AG04450 (cell line): ENCODE data around the gene MYLK. TPM values are rescaled to one million over a fixed set of nuclear protein-coding genes. Genes with fewer than 3 reads are reported as not detected.
"Not testable (repeated sequence)": the region's sequence is repeated elsewhere in the genome, so short reads cannot be mapped to it uniquely, and the experiment has no call there.

ENCODE experiments used
- CTCF ChIA-PET: fragments of 300-600, 350-600 bp; formaldehyde crosslinking; extraction: SDS; loops from one replicate; lab custom pipeline; 2022; ENCODE audit warnings: antibody characterized with exemption, inconsistent platforms; lab: Charles Lee
- POLR2A ChIA-PET: fragments of 350-600 bp; formaldehyde crosslinking; extraction: SDS; loops from one replicate; lab custom pipeline; 2021; ENCODE audit warnings: antibody characterized with exemption, inconsistent platforms; lab: Yijun Ruan, JAX
- DNase-seq: peaks from one replicate; pipeline ENCODE4 v3.0.0-alpha.2; 2011; ENCODE audit warnings: low read depth, low spot score
- H3K27ac ChIP-seq: one replicate; pipeline ENCODE4 v1.5.1; 2012; ENCODE audit warnings: low read depth, low read length, control low read depth
- H3K27me3 ChIP-seq: one replicate; pipeline ENCODE4 v1.6.0; 2012; ENCODE audit warnings: low read length; ENCODE audit not compliant: control insufficient read depth, insufficient read depth
- H3K4me3 ChIP-seq: 2 replicates; pipeline ENCODE4 v1.5.1; 2011; ENCODE audit warnings: mild to moderate bottlenecking, low read depth, low read length, control low read depth
- H3K9me3 ChIP-seq: 2 replicates; pipeline ENCODE4 v1.5.1; 2012; ENCODE audit warnings: low read length; ENCODE audit not compliant: control insufficient read depth, insufficient read depth
- polyA plus RNA-seq: library from polyadenylated mRNA; depleted of rRNA; stranded (reverse); fragments of >200 nt; gene quantifications from 2 replicates; pipeline ENCODE4 v1.2.3, GENCODE V29; 2011
- TF ChIP-seq, protein P1 (sequence below): IDR thresholded peaks from 2 replicates; pipeline ENCODE4 v1.5.1; 2011; ENCODE audit warnings: low read depth, low read length, control low read depth, inconsistent platforms

Gene MYLK
- polyA plus RNA-seq, 1 experiment = 1,320 TPM

DNA sequence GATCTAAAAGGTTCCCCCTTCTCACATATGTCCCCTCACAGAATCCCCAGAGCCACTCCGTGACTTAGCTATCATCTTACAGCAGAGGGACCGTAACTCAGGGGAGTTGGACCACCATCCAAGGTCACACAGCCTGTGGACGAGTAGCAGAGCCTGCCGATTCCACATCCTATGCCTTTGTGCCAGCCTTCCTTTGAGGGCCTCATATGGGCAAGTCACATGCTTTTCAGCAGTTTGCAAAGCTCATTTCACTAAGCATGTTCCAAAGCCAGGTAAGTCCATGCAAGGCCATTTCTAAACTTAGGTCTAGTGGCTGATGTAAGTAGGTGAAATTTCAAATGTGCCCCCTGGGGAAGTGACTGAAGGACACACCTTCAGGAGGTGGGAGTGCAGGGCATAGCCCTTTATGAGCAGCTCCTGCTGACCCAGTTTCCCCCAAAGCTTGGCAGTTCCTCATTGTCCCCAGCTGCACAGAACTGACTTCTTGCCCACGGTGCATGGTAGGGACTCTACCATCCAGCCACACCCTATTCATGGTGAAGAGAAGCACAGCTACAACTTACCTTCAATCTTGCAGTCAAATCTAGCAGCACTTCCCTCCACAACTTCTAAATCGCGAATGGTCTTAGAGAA, 265.9 kb downstream of the MYLK start:
- H3K9me3 ChIP-seq = no peaks in the 10 kb centered on the region
- TF ChIP-seq, protein P1, sequence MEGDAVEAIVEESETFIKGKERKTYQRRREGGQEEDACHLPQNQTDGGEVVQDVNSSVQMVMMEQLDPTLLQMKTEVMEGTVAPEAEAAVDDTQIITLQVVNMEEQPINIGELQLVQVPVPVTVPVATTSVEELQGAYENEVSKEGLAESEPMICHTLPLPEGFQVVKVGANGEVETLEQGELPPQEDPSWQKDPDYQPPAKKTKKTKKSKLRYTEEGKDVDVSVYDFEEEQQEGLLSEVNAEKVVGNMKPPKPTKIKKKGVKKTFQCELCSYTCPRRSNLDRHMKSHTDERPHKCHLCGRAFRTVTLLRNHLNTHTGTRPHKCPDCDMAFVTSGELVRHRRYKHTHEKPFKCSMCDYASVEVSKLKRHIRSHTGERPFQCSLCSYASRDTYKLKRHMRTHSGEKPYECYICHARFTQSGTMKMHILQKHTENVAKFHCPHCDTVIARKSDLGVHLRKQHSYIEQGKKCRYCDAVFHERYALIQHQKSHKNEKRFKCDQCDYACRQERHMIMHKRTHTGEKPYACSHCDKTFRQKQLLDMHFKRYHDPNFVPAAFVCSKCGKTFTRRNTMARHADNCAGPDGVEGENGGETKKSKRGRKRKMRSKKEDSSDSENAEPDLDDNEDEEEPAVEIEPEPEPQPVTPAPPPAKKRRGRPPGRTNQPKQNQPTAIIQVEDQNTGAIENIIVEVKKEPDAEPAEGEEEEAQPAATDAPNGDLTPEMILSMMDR = no peak
- no peak for DNase-seq
- peak overlapping the region; percentile 12 for H3K27ac ChIP-seq
- peak overlapping the region; percentile 82 for H3K4me3 ChIP-seq
- ChIA-PET CTCF (interaction anchor here (1.1 to 4.9 kb wide), 3 partner anchors 24 to 83 kb away, joined by 3 to 23 read pairs (median 6); no protein-coding TSS in a partner anchor), POLR2A (interaction anchor here (0.7 to 1.1 kb wide), 2 partner anchors 13 to 15 kb away, joined by 3 to 4 read pairs; no protein-coding TSS in a partner anchor)
- no peaks in the 10 kb centered on the region for H3K27me3 ChIP-seq

DNA sequence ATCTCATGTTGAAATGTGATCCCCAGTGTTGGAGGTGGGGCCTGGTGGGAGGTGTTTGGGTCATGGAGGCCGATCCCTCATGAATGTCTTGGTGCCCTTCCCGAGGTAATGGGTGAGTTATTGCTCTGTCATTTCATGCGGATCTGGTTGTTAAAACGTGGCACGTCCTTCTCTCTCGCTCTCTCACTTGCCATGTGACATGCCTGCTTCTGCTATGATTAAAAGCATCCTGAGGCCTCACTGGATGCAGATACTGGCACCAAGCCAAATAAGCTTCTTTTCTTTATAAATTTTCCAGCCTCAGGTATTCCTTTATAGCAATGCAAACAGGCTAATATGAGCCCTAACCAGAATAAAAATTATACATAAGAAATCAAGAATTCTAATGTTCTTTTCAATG, 267.5 kb downstream of the MYLK start:
- ChIA-PET CTCF (interaction anchor here (1.5 kb wide), 1 partner anchor 107 kb away, joined by 4 read pairs; no protein-coding TSS in a partner anchor), POLR2A (no interaction called here)
- Histone ChIP-seq H3K4me3 (peak overlapping the region; percentile 82), H3K27me3 (no peaks in the 10 kb centered on the region), H3K9me3 (no peaks in the 10 kb centered on the region), H3K27ac (no peak overlapping the region)
- DNase-seq = no peak
- TF ChIP-seq, protein P1 = no peak

DNA sequence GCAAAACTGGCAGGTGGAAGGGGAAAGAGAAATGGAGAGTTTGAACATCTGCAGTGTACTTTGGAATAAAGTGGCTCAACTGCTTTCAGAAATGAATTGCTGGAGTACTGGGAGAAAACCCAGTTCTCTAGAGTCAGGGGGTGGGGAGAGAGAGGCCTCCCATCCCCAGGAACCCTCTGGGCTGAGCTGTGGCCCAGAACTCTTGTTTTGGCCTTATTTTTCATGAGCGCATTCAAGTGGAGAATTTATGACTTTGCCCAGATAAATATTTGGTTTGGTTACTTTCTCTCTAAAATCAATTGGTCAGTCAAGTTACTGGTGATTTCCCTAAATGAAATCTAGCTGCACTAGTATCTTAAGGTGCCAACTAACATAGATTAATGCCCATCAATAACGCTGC, 270.6 kb downstream of the MYLK start:
- Histone ChIP-seq H3K9me3 (no peaks in the 10 kb centered on the region), H3K27ac (no peak overlapping the region), H3K27me3 (no peaks in the 10 kb centered on the region), H3K4me3 (no peak overlapping the region)
- POLR2A ChIA-PET = no interaction called here
- CTCF ChIA-PET = interaction anchor here (1.4 to 2.1 kb wide), 2 partner anchors 28 to 89 kb away, joined by 3 to 7 read pairs; no protein-coding TSS in a partner anchor
- no peak for DNase-seq
- TF ChIP-seq, protein P1 = no peak

DNA sequence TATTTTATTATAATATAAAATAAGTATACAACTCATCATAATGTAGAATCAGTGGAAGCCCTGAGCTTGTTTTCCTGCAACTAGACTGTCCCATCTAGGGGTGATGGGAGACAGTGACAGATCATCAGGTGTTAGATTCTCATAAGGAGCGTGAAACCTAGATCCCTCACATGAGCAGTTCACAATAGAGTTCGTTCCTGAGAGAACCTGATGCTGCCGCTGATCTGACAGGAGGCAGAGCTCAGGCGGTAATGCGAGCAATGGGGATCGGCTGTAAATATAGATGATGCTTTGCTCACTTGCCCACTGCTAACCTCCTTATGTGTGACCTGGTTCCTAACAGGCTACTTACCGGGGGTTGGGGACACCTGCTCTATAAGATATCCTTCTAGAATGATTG, 272.5 kb downstream of the MYLK start:
- H3K27me3 ChIP-seq, POLR2A ChIA-PET, H3K27ac ChIP-seq: not testable (repeated sequence)

DNA sequence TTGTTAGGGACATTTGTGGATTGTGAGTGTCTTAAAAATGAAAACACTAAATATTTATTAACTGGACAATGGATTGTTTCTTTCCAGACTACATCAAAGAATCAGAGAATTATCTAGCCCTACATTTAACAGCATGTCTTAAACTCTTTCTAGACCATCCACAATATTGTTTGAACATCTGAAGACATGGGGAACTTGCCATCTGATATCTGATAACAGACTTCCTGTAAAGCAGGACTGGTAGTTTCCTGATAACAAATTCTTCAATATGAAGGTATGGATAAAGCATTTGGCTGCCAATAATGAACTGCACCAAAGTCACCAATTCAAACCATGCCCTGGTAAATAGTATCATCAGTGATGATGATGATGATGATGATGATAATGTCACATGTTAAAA, 273.1 kb downstream of the MYLK start:
- H3K27ac ChIP-seq = no peak overlapping the region
- no peak overlapping the region for H3K4me3 ChIP-seq
- CTCF ChIA-PET = no interaction called here
- TF ChIP-seq, protein P1 = no peak
- H3K9me3 ChIP-seq = no peaks in the 10 kb centered on the region
- no peaks in the 10 kb centered on the region for H3K27me3 ChIP-seq
- no peak for DNase-seq
- POLR2A ChIA-PET = no interaction called here

More for the DNA sequence above, 272.5 kb downstream of the MYLK start:
- H3K4me3 ChIP-seq, H3K9me3 ChIP-seq, DNase-seq, CTCF ChIA-PET: not testable (repeated sequence)
